HG03378 (cell line): ENCODE measurements around the gene PROM1.
A peak's percentile ranks its signal among the peaks of the same experiment; 100 is the strongest.

ENCODE experiments used
- ATAC-seq: cut with Tn5 transposase; IDR thresholded peaks from one replicate; pipeline ENCODE4 v1.9.1; 2021; ENCODE audit warnings: mild to moderate bottlenecking, moderate library complexity; ENCODE audit not compliant: unreplicated experiment

Gene PROM1

GRCh38 chr4:15995826-15996225 lies 88.0 kb downstream of the PROM1 start:
- no peak for ATAC-seq

- ATAC-seq = no peak
Observed at GRCh38 chr4:15992167-15992485, 91.7 kb downstream of the PROM1 start.

GRCh38 chr4:15990570-15991285 lies 93.1 kb downstream of the PROM1 start:
- no peak for ATAC-seq

GRCh38 chr4:15989424-15989823 lies 94.4 kb downstream of the PROM1 start:
- no peak for ATAC-seq

- ATAC-seq = no peak
Observed at GRCh38 chr4:15988222-15988621, 95.6 kb downstream of the PROM1 start.

- ATAC-seq = no peak
Observed at GRCh38 chr4:15986907-15987306, 96.9 kb downstream of the PROM1 start.

GRCh38 chr4:15983610-15984009 lies 100.2 kb downstream of the PROM1 start:
- no peak for ATAC-seq

GRCh38 chr4:15982842-15983524 lies 100.8 kb downstream of the PROM1 start:
- no peak for ATAC-seq

- no peak for ATAC-seq
Observed at GRCh38 chr4:15976456-15977447, 107.1 kb downstream of the PROM1 start.

- no peak for ATAC-seq
Observed at GRCh38 chr4:15971068-15971801, 112.6 kb downstream of the PROM1 start.

- ATAC-seq = no peak
Observed at GRCh38 chr4:15968551-15969300, 115.1 kb downstream of the PROM1 start.

GRCh38 chr4:15965325-15965724 lies 118.5 kb downstream of the PROM1 start:
- ATAC-seq = no peak

GRCh38 chr4:15964159-15964558 lies 119.7 kb downstream of the PROM1 start:
- ATAC-seq = no peak

GRCh38 chr4:15963576-15963975 lies 120.2 kb downstream of the PROM1 start:
- ATAC-seq = peak; percentile 78

GRCh38 chr4:15963001-15963451 lies 120.8 kb downstream of the PROM1 start, which contains the start of gene FGFBP2:
TSS of gene FGFBP2 (minus strand) at chr4:15963175. CDS start at chr4:15963129, 46 bp downstream.
- ATAC-seq = peak; percentile 59

GRCh38 chr4:15961781-15962510 lies 121.9 kb downstream of the PROM1 start:
- ATAC-seq = no peak

- ATAC-seq = no peak
Observed at GRCh38 chr4:15958562-15958961, 125.3 kb downstream of the PROM1 start.

GRCh38 chr4:15956179-15956850 lies 127.5 kb downstream of the PROM1 start:
- ATAC-seq = peak; percentile 96

- no peak for ATAC-seq
Observed at GRCh38 chr4:15955670-15956069, 128.2 kb downstream of the PROM1 start.
